H1 (cell line): ENCODE results near the gene COX17. TPM values are rescaled to one million over a fixed set of nuclear protein-coding genes. Genes with fewer than 3 reads are reported as not detected.

Source experiments
- CTCF ChIA-PET: fragments of 300-600 bp; sonication (Branson Sonifier 250); formaldehyde crosslinking; loops from one replicate; lab custom pipeline; 2021; ENCODE audit not compliant: partially characterized antibody; lab: Charles Lee
- POLR2A ChIA-PET: fragments of 300-600 bp; sonication (Branson Sonifier 250); formaldehyde crosslinking; loops from one replicate; lab custom pipeline; 2021; ENCODE audit warnings: inconsistent platforms; ENCODE audit not compliant: partially characterized antibody; lab: Charles Lee
- DNase-seq, 2 experiments: peaks; one replicate each; pipeline versions ENCODE4 v3.0.0 to v3.0.0-alpha.2; 2010 to 2022; ENCODE audit warnings: low spot score in 2 of 2, low read depth in 1 of 2, mixed read lengths in 1 of 2
- FAIRE-seq: peaks from 2 replicates; lab custom pipeline; 2011; peaks lifted over from hg19 to GRCh38; lab: Jason Lieb, UNC
- H2AFZ ChIP-seq: 2 replicates; pipeline ENCODE4 v1.8.1; 2012; ENCODE audit warnings: low read length, inconsistent platforms
- H2AK5ac ChIP-seq: 2 replicates; pipeline ENCODE4 v1.6.1; 2013; ENCODE audit warnings: low read depth, low read length
- H2BK120ac ChIP-seq: replicated peaks from 2 replicates; pipeline ENCODE3; 2013; ENCODE audit warnings: low read depth, low read length, inconsistent platforms
- H2BK12ac ChIP-seq: 2 replicates; pipeline ENCODE4 v1.6.1; 2013; ENCODE audit warnings: low read depth, low read length
- H2BK15ac ChIP-seq: 2 replicates; pipeline ENCODE4 v1.6.1; 2013; ENCODE audit warnings: low read length
- H2BK20ac ChIP-seq: 2 replicates; pipeline ENCODE4 v1.6.1; 2013; ENCODE audit warnings: low read length
- H2BK5ac ChIP-seq: 2 replicates; pipeline ENCODE4 v1.6.1; 2013; ENCODE audit warnings: low read depth, low read length
- H3K14ac ChIP-seq: 2 replicates; pipeline ENCODE4 v1.6.1; 2013; ENCODE audit warnings: inconsistent platforms; ENCODE audit not compliant: insufficient read length
- H3K18ac ChIP-seq: 2 replicates; pipeline ENCODE4 v1.6.1; 2013; ENCODE audit warnings: low read length; ENCODE audit errors: extremely low read depth
- H3K23ac ChIP-seq: 2 replicates; pipeline ENCODE4 v1.6.1; 2013; ENCODE audit warnings: inconsistent platforms; ENCODE audit not compliant: insufficient read length
- H3K23me2 ChIP-seq: 2 replicates; pipeline ENCODE4 v1.6.1; 2013; ENCODE audit warnings: low read depth, low read length
- H3K27ac ChIP-seq: 2 replicates; pipeline ENCODE4 v1.6.1; 2011; ENCODE audit warnings: low read depth, low read length, inconsistent platforms
- H3K27me3 ChIP-seq, 4 experiments: replicated peaks in 1 of 4; 1 replicate in 1 of 4; 2 replicates in 3 of 4; pipeline versions ENCODE4 v1.6.1 to v1.8.1; 2011 to 2013; ENCODE audit warnings: low read length in 3 of 4, mild to moderate bottlenecking in 3 of 4, inconsistent platforms in 2 of 4, mixed read lengths in 2 of 4, moderate library complexity in 1 of 4; ENCODE audit not compliant: control insufficient read depth in 3 of 4, insufficient read depth in 3 of 4; ENCODE audit errors: extremely low read depth in 1 of 4
- H3K36me3 ChIP-seq, 4 experiments: 2 replicates each; pipeline versions ENCODE4 v1.6.1 to v1.8.1; 2011 to 2013; ENCODE audit warnings: mild to moderate bottlenecking in 4 of 4, low read length in 3 of 4, moderate library complexity in 2 of 4, control low read depth in 1 of 4, inconsistent platforms in 1 of 4; ENCODE audit not compliant: insufficient read depth in 4 of 4, control insufficient read depth in 2 of 4
- H3K4ac ChIP-seq: replicated peaks from 2 replicates; pipeline ENCODE3; 2013; ENCODE audit warnings: low read length, low read depth, mixed read lengths, inconsistent platforms; ENCODE audit not compliant: insufficient read length
- H3K4me1 ChIP-seq, 4 experiments: replicated peaks in 1 of 4; 1 replicate in 1 of 4; 2 replicates in 3 of 4; pipeline versions ENCODE4 v1.6.1 to v1.8.1; 2011 to 2013; ENCODE audit warnings: low read length in 3 of 4, inconsistent platforms in 2 of 4, mixed read lengths in 1 of 4; ENCODE audit not compliant: insufficient read depth in 4 of 4, control insufficient read depth in 3 of 4
- H3K4me2 ChIP-seq, 2 experiments: 2 replicates each; pipeline versions ENCODE4 v1.6.1 to v1.8.1; 2011 to 2013; ENCODE audit warnings: low read depth in 2 of 2, low read length in 2 of 2, control low read depth in 1 of 2, inconsistent platforms in 1 of 2, mild to moderate bottlenecking in 1 of 2; ENCODE audit not compliant: insufficient read depth in 1 of 2
- H3K4me3 ChIP-seq, 4 experiments: fragments of 200-600, 300-600 bp in 1 of 4; sonication (generic), shearing (Covaris generic), sonication (Bioruptor Twin) in 1 of 4; 2 replicates each; pipeline versions ENCODE4 v1.5.1 to v1.8.1; 2011 to 2016; ENCODE audit warnings: low read length in 4 of 4, low read depth in 3 of 4, control low read depth in 2 of 4, inconsistent platforms in 2 of 4, mild to moderate bottlenecking in 2 of 4, mixed read lengths in 1 of 4, moderate library complexity in 1 of 4; ENCODE audit not compliant: insufficient read depth in 2 of 4; ENCODE audit errors: extremely low read depth in 1 of 4
- H3K56ac ChIP-seq: replicated peaks from 2 replicates; pipeline ENCODE3; 2013; ENCODE audit warnings: low read depth, mild to moderate bottlenecking, mixed read lengths, low read length, inconsistent platforms; ENCODE audit not compliant: insufficient read length
- H3K79me1 ChIP-seq: 2 replicates; pipeline ENCODE4 v1.6.1; 2013; ENCODE audit warnings: low read depth, low read length, control low read depth
- H3K79me2 ChIP-seq, 2 experiments: 2 replicates each; pipeline versions ENCODE4 v1.6.1 to v1.8.1; 2012 to 2013; ENCODE audit warnings: low read length in 2 of 2, mild to moderate bottlenecking in 2 of 2, inconsistent platforms in 1 of 2; ENCODE audit not compliant: insufficient read depth in 2 of 2, control insufficient read depth in 1 of 2
- H3K9ac ChIP-seq, 4 experiments: replicated peaks in 1 of 4; 1 replicate in 1 of 4; 2 replicates in 3 of 4; pipeline versions ENCODE4 v1.6.1 to v1.8.1; 2011 to 2013; ENCODE audit warnings: low read depth in 3 of 4, low read length in 3 of 4, control low read depth in 2 of 4, mild to moderate bottlenecking in 2 of 4, moderate library complexity in 2 of 4, inconsistent platforms in 1 of 4; ENCODE audit errors: extremely low read depth in 1 of 4
- H3K9me3 ChIP-seq, 2 experiments: 2 replicates each; pipeline versions ENCODE4 v1.6.1 to v1.8.1; 2012 to 2013; ENCODE audit warnings: mild to moderate bottlenecking in 2 of 2, moderate library complexity in 2 of 2, control low read depth in 1 of 2, inconsistent platforms in 1 of 2, low read depth in 1 of 2, low read length in 1 of 2, mixed read lengths in 1 of 2; ENCODE audit not compliant: insufficient read depth in 2 of 2
- H4K20me1 ChIP-seq, 2 experiments: replicated peaks in 1 of 2; 2 replicates each; pipeline versions ENCODE3 to v1.8.1; 2011 to 2013; ENCODE audit warnings: inconsistent platforms in 2 of 2, low read length in 2 of 2, mild to moderate bottlenecking in 1 of 2; ENCODE audit not compliant: insufficient read depth in 2 of 2, control insufficient read depth in 1 of 2
- H4K5ac ChIP-seq: 2 replicates; pipeline ENCODE4 v1.6.1; 2013; ENCODE audit warnings: low read length, low read depth, mixed read lengths, inconsistent platforms; ENCODE audit not compliant: insufficient read length
- H4K8ac ChIP-seq: 2 replicates; pipeline ENCODE4 v1.8.0; 2013; ENCODE audit warnings: mild to moderate bottlenecking, moderate library complexity, low read length, inconsistent platforms; ENCODE audit not compliant: insufficient read depth; ENCODE audit errors: extremely low read depth
- H4K91ac ChIP-seq: replicated peaks from 2 replicates; pipeline ENCODE3; 2013; ENCODE audit warnings: low read length, mixed read lengths, inconsistent platforms; ENCODE audit not compliant: insufficient read length
- CTBP2 ChIP-seq: IDR thresholded peaks from 2 replicates; pipeline ENCODE4 v1.7.0; 2011; ENCODE audit warnings: borderline replicate concordance, mild to moderate bottlenecking, moderate library complexity, mixed read lengths, low read length; ENCODE audit not compliant: insufficient read depth, insufficient read length
- KDM4A ChIP-seq: IDR thresholded peaks from one replicate; pipeline ENCODE4 v1.7.1; 2012; ENCODE audit warnings: low read depth, mild to moderate bottlenecking, moderate library complexity, low read length, inconsistent platforms; ENCODE audit not compliant: severe bottlenecking
- MAFK ChIP-seq: IDR thresholded peaks from 2 replicates; pipeline ENCODE4 v1.6.1; 2012; ENCODE audit warnings: low read depth, mild to moderate bottlenecking, improper control_type of control experiment, low read length
- NANOG ChIP-seq: IDR thresholded peaks from 2 replicates; pipeline ENCODE4 v1.6.1; 2011; ENCODE audit warnings: low read length, low read depth, mild to moderate bottlenecking, inconsistent platforms; ENCODE audit not compliant: insufficient read depth, poor library complexity, severe bottlenecking
- RNF2 ChIP-seq: fragments of 200-900, 300-1000 bp; sonication (generic); IDR thresholded peaks from 2 replicates; pipeline ENCODE4 v1.7.1; 2016; ENCODE audit warnings: borderline replicate concordance, low read depth, mild to moderate bottlenecking, antibody characterized with exemption, low read length; ENCODE audit not compliant: poor library complexity, severe bottlenecking; ENCODE audit errors: missing control alignments
- SUZ12 ChIP-seq: fragments of 200-600 bp; sonication (generic); IDR thresholded peaks from 2 replicates; pipeline ENCODE4 v1.6.1; 2012; ENCODE audit warnings: mild to moderate bottlenecking, inconsistent platforms, low read length, moderate library complexity, mixed read lengths
- TBP ChIP-seq: IDR thresholded peaks from 2 replicates; pipeline ENCODE4 v1.6.1; 2011; ENCODE audit warnings: low read depth, low read length, improper control_type of control experiment
- WGBS, 2 experiments: shearing (Covaris generic) in 1 of 2; methylation state at CpG; one replicate each; pipeline versions ENCODE4 v1.1.6 to v1.1.7; 2013 to 2015; ENCODE audit warnings: low lambda C conversion rate in 2 of 2, mixed read lengths in 2 of 2, inconsistent platforms in 1 of 2, low coverage in 1 of 2, missing lambda C conversion rate in 1 of 2; ENCODE audit not compliant: insufficient replicate concordance in 2 of 2, insufficient coverage in 1 of 2, insufficient read length in 1 of 2; ENCODE audit errors: extremely low coverage in 1 of 2, missing lambda C conversion rate in 1 of 2; 5-methylcytosine and 5-hydroxymethylcytosine counted together
- polyA plus RNA-seq, 7 experiments: library from polyadenylated mRNA; depleted of rRNA in 3 of 7; stranded (reverse) in 5 of 7; unstranded in 2 of 7; fragments of >200 nt in 5 of 7; fragments of 200-250 nt in 2 of 7; gene quantifications; 1 replicate in 5 of 7; 2 replicates in 1 of 7; 4 replicates in 1 of 7; pipeline versions ENCODE4 v1.2.1 to v1.2.3, GENCODE V29; 2011 to 2013; ENCODE audit warnings: missing spikeins in 2 of 7, mixed read lengths in 2 of 7
- total RNA-seq: library from RNA; stranded (reverse); fragmentation: NEBNext Ultra II Directional; extraction: Animal tissue kit (Norgen Biotek cat#: 25700); gene quantifications from 2 replicates; pipeline ENCODE4 v1.2.1, GENCODE V29; 2021
- TF ChIP-seq, protein P1 (sequence below): IDR thresholded peaks from 2 replicates; pipeline ENCODE4 v1.6.1; 2012; ENCODE audit warnings: inconsistent platforms

COX17 gene
- total and polyA plus RNA-seq, 2 of the 8 experiments (the other 6 are each of a cell fraction or from before 2014, with no cell fraction given) = 34.2 to 43.0 TPM

DNA sequence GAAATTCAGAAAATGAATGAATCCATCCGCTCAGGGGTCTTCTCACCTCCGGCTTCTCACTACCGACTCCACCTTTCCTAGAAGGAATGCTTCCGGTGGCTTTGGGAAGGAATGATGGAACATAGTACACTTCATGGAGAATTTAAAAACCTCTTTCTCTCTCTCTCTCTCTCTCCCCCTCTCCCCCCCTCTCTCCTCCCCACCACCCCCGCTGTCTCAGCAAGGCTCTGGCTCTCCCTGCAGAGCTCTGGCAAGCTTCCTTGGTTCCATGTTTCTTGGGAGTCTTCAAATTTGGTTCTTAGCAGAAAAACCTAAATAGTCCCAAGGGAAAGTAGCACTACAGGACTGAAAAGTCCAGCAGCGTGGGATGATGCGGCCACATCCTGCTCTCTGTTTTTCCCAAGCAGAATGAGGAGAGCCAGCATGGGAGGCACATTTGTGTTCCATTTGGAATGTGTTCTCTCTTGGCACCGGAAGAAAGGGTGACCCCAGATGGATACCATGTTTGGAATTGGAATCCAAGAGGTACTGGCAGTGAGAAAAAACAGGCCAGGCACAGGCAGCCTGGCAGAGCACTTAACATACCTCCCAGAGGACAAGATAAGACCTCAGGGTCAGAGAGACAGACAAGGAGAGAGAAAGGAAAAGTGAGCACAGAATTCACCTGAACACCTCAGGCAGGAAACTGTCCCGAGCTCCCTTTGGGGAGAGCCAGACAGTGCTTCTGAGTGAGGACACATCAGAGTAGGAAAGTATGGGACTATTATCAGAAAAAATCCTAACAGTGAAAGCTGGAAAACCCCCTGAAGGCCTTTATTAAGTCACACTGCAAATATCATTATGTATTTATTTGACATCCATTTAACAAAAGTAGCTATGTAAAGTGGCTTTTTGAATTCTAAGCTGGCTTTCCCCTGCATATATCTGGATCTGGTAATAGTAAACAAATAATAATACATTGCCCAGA is 16.4 kb downstream of the COX17 start, which contains the start of gene POPDC2:
Gene POPDC2, minus strand, starts transcription at position 116 of the 967 bp plus-strand sequence. CDS start 166 bp downstream, outside the sequence.
- H3K9ac ChIP-seq = no peak within 1 kb of the TSS
- H2BK20ac ChIP-seq = no peak within 1 kb of the TSS
- no peak for DNase-seq
- H2BK12ac ChIP-seq = no peak within 1 kb of the TSS
- POLR2A ChIA-PET = interaction anchor here (1.5 to 1.9 kb wide), 2 partner anchors 13 to 26 kb away, joined by 3 to 4 read pairs; no protein-coding TSS in a partner anchor
- no peak within 1 kb of the TSS for H3K18ac ChIP-seq
- no peak within 1 kb of the TSS for H3K56ac ChIP-seq
- H2AFZ ChIP-seq = no peak within 1 kb of the TSS
- no peak within 1 kb of the TSS for H3K27ac ChIP-seq
- CTCF ChIA-PET = interaction anchor here (0.5 to 2.6 kb wide), 3 partner anchors 11 to 61 kb away, joined by 3 to 11 read pairs (median 3); no protein-coding TSS in a partner anchor
- H3K9me3 ChIP-seq = no peaks in the 10 kb centered on the region
- H3K79me1 ChIP-seq = no peaks in the 10 kb centered on the region
- H3K4me1 ChIP-seq = no peaks in the 10 kb centered on the region
- FAIRE-seq = no peak
- no peaks in the 10 kb centered on the region for H4K20me1 ChIP-seq
- no peak within 1 kb of the TSS for H2BK120ac ChIP-seq
- no peak within 1 kb of the TSS for H4K8ac ChIP-seq
- no peaks in the 10 kb centered on the region for H3K79me2 ChIP-seq
- H3K4me3 ChIP-seq = no peak within 1 kb of the TSS
- H3K23ac ChIP-seq = no peak within 1 kb of the TSS
- H3K14ac ChIP-seq = no peak within 1 kb of the TSS
- H3K4ac ChIP-seq = no peak within 1 kb of the TSS
- TF ChIP-seq KDM4A (no peak), RNF2 (no peak), TBP (no peak), SUZ12 (no peak), MAFK (no peak), NANOG (no peak), CTBP2 (no peak)
- TF ChIP-seq, protein P1, sequence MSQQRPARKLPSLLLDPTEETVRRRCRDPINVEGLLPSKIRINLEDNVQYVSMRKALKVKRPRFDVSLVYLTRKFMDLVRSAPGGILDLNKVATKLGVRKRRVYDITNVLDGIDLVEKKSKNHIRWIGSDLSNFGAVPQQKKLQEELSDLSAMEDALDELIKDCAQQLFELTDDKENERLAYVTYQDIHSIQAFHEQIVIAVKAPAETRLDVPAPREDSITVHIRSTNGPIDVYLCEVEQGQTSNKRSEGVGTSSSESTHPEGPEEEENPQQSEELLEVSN = no peak
- TF ChIP-seq, all 59 proteins: peak for 0
- Histone ChIP-seq H3K4me2 (no peak within 1 kb of the TSS), H3K23me2 (no peaks in the 10 kb centered on the region), H2BK5ac (no peak within 1 kb of the TSS), H4K91ac (no peak within 1 kb of the TSS), H2AK5ac (no peak within 1 kb of the TSS), H4K5ac (no peak within 1 kb of the TSS), H3K27me3 (no peaks in the 10 kb centered on the region), H3K36me3 (no peaks in the 10 kb centered on the region; a peak in 1 of 8 replicates), H2BK15ac (no peak within 1 kb of the TSS)
- 87% methylated on average over 6 of the region's 9 CpGs; no CpG with 5 or more reads in 1 of the 2 experiments for WGBS, 2 experiments
